Measurements from ENCODE around the gene HEATR5B.

The HEATR5B gene

GRCh38 chr2:36971990-36972389 lies 112.2 kb downstream of the HEATR5B start:
- no peak for TF ChIP-seq EZH2 (optimal IDR thresholded peaks at IDR 0.05; ENCODE audit: low read depth, low read length)
- TF ChIP-seq EZH2phosphoT487 (IDR thresholded peaks at IDR 0.05; ENCODE audit: low read length), result no peak
- no peak for TF ChIP-seq CTCF (IDR thresholded peaks at IDR 0.05; ENCODE audit: low read length)
- Histone ChIP-seq H3K9me3 (replicated peaks; ENCODE audit: insufficient read depth, low read length) (no peaks in the 10 kb centered on the region), H3K4me1 (ENCODE audit: low read length) (peaks cover 7% of the 10 kb centered on the region), H3K79me2 (ENCODE audit: low read length) (no peaks in the 10 kb centered on the region), H3K4me2 (ENCODE audit: low read depth, low read length) (no peak overlapping the region), H2AFZ (ENCODE audit: low read length) (no peak overlapping the region), H3K9me2 (replicated peaks; ENCODE audit: insufficient read depth, low read length) (no peaks in the 10 kb centered on the region), H3K4me3 (ENCODE audit: low read length) (no peak overlapping the region), H3K9ac (ENCODE audit: low read length) (no peak overlapping the region), H3K27ac (ENCODE audit: low read length) (no peak overlapping the region), H3F3A (ENCODE audit: insufficient read depth, low read length) (peaks cover 8% of the 10 kb centered on the region), H4K20me1 (ENCODE audit: insufficient read depth, low read length) (no peaks in the 10 kb centered on the region), H3K36me3 (replicated peaks; ENCODE audit: insufficient read depth, low read length) (no peaks in the 10 kb centered on the region), H3K27me3 (replicated peaks; ENCODE audit: insufficient read depth, low read length) (no peaks in the 10 kb centered on the region)
- DNase-seq, result no peak

- DNase-seq, result no peak
- Histone ChIP-seq H3K9me2 (replicated peaks; ENCODE audit: insufficient read depth, low read length) (no peaks in the 10 kb centered on the region), H3K4me3 (ENCODE audit: low read length) (peak overlapping the region; percentile 90), H4K20me1 (ENCODE audit: insufficient read depth, low read length) (no peaks in the 10 kb centered on the region), H3K27me3 (replicated peaks; ENCODE audit: insufficient read depth, low read length) (no peaks in the 10 kb centered on the region), H3K9ac (ENCODE audit: low read length) (peak overlapping the region; percentile 75), H3K9me3 (replicated peaks; ENCODE audit: insufficient read depth, low read length) (no peaks in the 10 kb centered on the region), H2AFZ (ENCODE audit: low read length) (peak overlapping the region; percentile 99), H3K27ac (ENCODE audit: low read length) (peak overlapping the region; percentile 79), H3K4me1 (ENCODE audit: low read length) (peaks cover 17% of the 10 kb centered on the region), H3F3A (ENCODE audit: insufficient read depth, low read length) (peaks cover 21% of the 10 kb centered on the region), H3K79me2 (ENCODE audit: low read length) (peaks cover 36% of the 10 kb centered on the region), H3K4me2 (ENCODE audit: low read depth, low read length) (peak overlapping the region; percentile 96), H3K36me3 (replicated peaks; ENCODE audit: insufficient read depth, low read length) (no peaks in the 10 kb centered on the region)
- no peak for TF ChIP-seq CTCF (IDR thresholded peaks at IDR 0.05; ENCODE audit: low read length)
- TF ChIP-seq EZH2 (optimal IDR thresholded peaks at IDR 0.05; ENCODE audit: low read depth, low read length), result no peak
- TF ChIP-seq EZH2phosphoT487 (IDR thresholded peaks at IDR 0.05; ENCODE audit: low read length), result no peak
Measured at GRCh38 chr2:36967236-36967876, 116.8 kb downstream of the HEATR5B start.

GRCh38 chr2:36966370-36967235 lies 117.6 kb downstream of the HEATR5B start, which contains the start of gene STRN:
STRN (minus strand) TSS chr2:36966536; CDS start chr2:36966463, 73 bp downstream.
- H3K36me3 ChIP-seq (replicated peaks; ENCODE audit: insufficient read depth, low read length), result no peaks in the 10 kb centered on the region
- H3K9me2 ChIP-seq (replicated peaks; ENCODE audit: insufficient read depth, low read length), result no peaks in the 10 kb centered on the region
- H4K20me1 ChIP-seq (ENCODE audit: insufficient read depth, low read length), result no peaks in the 10 kb centered on the region
- TF ChIP-seq EZH2phosphoT487 (IDR thresholded peaks at IDR 0.05; ENCODE audit: low read length), result no peak
- no peak for TF ChIP-seq EZH2 (optimal IDR thresholded peaks at IDR 0.05; ENCODE audit: low read depth, low read length)
- TF ChIP-seq CTCF (IDR thresholded peaks at IDR 0.05; ENCODE audit: low read length), result no peak
- H3K4me1 ChIP-seq (ENCODE audit: low read length), result peaks cover 17% of the 10 kb centered on the region
- H3K9me3 ChIP-seq (replicated peaks; ENCODE audit: insufficient read depth, low read length), result no peaks in the 10 kb centered on the region
- H3K27me3 ChIP-seq (replicated peaks; ENCODE audit: insufficient read depth, low read length), result no peaks in the 10 kb centered on the region
- H3K27ac ChIP-seq (ENCODE audit: low read length), result peak within 1 kb of the TSS; percentile 79
- peak within 1 kb of the TSS; percentile 99 for H2AFZ ChIP-seq (ENCODE audit: low read length)
- H3K9ac ChIP-seq (ENCODE audit: low read length), result peak within 1 kb of the TSS; percentile 75
- peaks cover 43% of the 10 kb centered on the region for H3K79me2 ChIP-seq (ENCODE audit: low read length)
- peaks cover 21% of the 10 kb centered on the region for H3F3A ChIP-seq (ENCODE audit: insufficient read depth, low read length)
- peak within 1 kb of the TSS; percentile 96 for H3K4me2 ChIP-seq (ENCODE audit: low read depth, low read length)
- H3K4me3 ChIP-seq (ENCODE audit: low read length), result peak within 1 kb of the TSS; percentile 90
- DNase-seq, result peak; percentile 98
